PC-3 (cell line): Measurements from ENCODE around the gene GLRB.

Experiments
- CTCF ChIP-seq: fragments of 300-600 bp; sonication (generic); conservative IDR thresholded peaks from 2 replicates; pipeline ENCODE4 v1.5.1; 2017; ENCODE audit warnings: antibody characterized with exemption, low read depth, mild to moderate bottlenecking, low read length
- EZH2 ChIP-seq: fragments of 300-600 bp; sonication (generic); IDR thresholded peaks from one replicate; pipeline ENCODE4 v1.6.1; 2017; ENCODE audit warnings: antibody characterized with exemption, mild to moderate bottlenecking, low read length; ENCODE audit not compliant: unreplicated experiment

GRCh38 chr4:157050561-157050960 is 25.4 kb upstream of the GLRB start:
- no peak for TF ChIP-seq CTCF
- no peak for TF ChIP-seq EZH2
